GM21515 (cell line): ENCODE results near the gene DBF4.

Source experiments
- ATAC-seq: cut with Tn5 transposase; IDR thresholded peaks from one replicate; pipeline ENCODE4 v1.9.1; 2021; ENCODE audit not compliant: unreplicated experiment

The DBF4 gene

DNA sequence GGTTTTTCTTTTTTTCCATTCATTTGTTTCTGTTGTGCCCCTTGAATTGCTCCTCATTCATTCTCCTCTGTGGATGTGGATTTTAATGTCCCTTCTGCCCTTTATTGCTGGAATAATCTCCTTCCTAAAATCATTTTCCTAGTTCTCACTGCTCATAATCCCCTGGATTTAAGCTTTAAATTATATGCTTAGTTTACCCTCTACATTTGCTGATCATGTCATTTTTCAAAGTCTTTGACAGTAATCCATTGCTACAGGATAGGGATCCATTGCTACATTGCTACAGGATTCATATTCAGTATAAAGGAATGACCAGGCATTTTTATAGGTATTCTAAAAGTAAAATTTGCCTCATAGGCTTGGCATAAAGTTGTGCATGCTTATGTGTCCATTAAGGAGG lies 72.1 kb downstream of the DBF4 start:
- ATAC-seq: no peak
